NCI-H2081 (cell line): ENCODE data around the gene IL36B.

Source experiments
- DNase-seq, 2 experiments: peaks; one replicate each; lab custom pipeline; 2025; lab: John Stamatoyannopoulos, UW

Gene IL36B

DNA sequence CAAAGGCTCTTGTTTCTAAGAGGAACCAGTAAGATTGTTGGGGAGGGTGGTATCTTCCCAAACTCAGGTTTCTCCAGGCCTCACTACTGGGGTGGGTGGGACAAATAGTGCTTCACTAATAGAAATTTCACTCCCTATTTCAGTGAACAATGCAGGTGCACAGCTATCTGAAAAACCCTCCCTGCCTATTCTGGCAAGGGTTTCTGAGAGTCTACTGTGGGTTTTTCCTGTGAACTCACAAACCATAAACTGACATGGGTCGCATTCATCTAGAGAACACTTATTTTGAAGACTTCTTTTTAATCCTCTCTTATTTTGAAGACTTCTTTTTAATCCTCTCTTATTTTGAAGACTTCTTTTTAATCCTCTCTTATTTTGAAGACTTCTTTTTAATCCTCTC is 43.0 kb downstream of the IL36B start:
- no peak for DNase-seq

DNA sequence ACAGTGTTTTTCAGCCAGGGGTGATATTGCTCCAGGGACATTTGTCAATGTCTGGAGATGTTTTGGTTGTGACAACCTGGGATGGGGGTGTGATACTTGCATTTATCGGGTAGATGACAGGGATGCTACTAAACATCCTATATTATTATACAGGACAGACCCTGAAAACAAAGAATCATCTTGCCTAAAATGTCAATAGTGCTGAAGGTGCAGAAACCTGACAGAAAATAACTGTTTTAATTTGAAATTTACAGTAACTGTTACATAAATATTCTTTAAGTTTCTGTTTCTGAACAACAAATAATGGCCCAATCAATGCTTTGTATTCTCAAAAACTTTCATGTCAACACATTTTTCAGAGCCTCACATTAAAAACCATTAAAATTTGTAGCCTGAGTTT is 45.4 kb downstream of the IL36B start:
- DNase-seq = no peak

DNA sequence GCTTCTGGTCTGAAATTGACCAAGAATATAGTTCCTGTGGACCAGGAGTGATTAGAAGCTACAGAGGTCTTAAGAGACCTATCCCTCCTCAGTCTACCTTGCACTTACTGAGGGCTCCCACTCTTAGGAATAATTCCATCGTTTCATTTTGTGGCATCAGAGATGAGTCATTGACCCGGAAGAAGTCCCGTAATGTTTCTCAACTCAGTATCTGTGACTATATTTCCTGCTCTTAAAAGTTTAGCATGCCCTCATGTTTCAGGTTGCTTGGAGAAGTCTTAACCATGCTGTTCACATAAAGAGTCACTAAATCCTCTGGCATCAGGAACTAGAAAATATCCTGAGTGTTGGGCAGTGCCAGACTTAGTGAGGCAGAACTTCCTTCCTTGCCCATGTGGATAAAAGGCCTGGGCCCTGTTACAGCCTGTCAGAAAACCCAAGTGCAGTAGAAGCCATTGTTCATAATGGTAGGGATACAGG is 47.6 kb downstream of the IL36B start, which contains the start of gene IL36A:
Gene IL36A, plus strand, starts transcription at position 430 of the 480 bp plus-strand sequence. CDS start 413 bp downstream, outside the sequence.
- no peak for DNase-seq

DNA sequence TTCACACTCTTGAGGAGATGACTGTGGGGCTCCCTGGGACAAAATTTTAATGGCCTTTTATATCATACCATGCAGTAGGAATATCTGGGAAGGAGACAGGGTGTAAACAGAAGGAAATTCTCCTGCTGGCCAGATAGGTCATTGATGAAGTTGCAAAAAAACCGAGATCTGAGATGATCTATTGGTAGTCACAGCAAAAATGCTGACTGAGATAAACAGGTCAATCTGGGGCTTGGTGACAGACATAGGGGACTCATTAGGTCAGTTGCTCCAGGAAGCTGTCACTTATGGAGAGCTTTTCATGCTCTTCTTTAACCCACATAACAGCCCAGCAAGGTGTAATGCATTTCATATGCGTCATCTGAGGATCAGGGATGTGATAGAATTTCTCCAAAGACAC is 50.0 kb downstream of the IL36B start:
- DNase-seq = no peak

DNA sequence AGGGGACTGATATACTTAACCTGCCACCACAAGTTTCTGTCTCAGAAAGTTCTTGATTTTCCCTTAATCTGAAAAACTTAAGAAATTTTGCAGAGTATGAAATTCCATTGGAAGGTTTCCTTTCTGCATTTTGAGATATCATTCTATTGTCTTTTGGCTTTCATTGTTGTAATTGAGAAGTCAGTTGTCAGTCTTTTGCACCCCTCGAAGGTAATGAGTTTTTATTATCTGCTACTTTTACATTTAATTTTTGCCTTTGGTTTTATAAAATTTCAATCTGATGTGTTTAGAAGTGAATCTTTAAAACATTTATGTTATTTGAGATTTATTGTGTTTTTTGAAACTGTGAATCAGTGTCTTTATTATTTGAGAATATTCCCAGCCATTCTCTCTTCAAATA is 52.2 kb downstream of the IL36B start:
- no peak for DNase-seq

DNA sequence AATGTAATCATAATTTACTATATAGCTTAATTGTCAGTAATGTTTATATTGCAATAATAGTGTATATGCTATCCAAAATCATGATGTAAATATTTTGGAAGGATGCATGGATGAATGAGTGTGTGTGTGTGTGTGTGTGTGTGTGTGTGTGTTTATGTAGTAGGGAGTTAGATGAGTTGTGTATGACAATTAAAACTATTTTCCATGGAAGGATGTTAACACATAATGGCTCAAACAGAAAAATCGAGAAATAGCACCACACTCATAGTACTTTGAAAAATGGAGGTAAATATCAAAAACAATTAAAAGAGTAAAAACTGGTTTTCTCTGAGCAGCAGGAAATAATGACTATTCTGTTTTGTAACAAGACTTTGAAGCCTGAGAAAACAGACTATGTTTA is 55.5 kb downstream of the IL36B start:
- no peak for DNase-seq

DNA sequence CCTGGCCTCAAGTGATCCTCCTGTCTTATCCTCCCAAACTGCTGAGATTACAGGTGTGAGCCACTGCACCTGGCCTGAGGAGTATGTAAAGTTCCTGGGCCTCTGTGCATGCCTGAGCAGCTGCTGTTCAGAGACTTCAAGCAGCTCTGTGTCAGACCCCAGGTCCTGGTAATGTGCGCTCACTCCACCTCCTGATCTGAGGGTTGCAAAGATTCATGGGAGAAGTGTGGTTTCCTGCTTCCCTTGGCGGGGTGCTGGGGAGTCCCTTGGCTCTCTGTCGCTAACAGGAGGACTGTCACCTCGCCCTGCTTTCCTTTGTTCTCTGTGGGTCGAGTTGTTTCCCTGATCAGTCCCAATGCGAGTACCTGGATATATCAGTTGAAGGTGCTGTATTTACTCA is 56.0 kb downstream of the IL36B start:
- DNase-seq = no peak

DNA sequence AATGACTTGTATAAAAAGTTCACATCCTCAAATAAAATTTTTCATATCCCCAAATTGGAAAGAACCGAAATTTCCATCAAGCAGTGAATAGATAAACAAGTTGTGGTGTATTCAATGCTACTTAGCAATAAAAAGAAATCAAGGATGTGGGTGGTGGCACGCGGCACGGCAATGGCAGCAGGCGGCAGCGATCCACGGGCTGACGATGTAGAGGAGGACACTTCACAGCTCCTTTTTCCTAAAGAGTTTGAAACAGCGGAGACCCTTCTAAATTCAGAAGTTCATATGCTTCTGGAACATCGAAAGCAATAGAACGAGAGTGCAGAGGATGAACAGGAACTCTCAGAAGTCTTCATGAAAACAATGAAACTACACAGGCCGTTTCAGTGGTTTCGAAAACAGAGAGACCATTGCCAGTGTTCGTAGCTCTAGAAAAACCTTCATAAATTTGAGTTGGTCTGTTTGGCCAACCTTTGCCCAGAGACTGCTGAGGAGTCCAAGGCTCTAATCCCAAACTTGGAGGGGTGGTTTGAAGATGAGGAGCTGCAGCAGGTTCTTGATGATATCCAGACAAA is 57.2 kb downstream of the IL36B start:
- DNase-seq = no peak

DNA sequence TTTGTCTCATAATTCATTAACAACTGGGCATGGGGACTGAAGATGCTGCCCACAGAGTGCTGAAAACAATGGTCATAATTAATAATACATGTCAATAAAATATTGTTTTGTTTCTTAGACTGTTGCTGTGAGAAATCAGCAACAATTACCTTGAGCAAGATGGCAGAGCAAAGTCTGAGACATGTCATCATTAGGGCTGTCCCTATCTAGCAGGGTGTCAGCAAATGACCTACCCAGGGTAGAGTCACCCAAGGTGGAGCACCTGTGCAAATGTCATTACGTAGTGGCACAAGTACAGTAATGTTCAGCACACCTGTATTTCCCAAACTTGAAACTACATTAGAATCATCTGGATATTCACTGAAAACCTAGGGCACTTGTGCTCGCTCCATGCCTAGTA is 58.0 kb downstream of the IL36B start:
- DNase-seq = no peak

DNA sequence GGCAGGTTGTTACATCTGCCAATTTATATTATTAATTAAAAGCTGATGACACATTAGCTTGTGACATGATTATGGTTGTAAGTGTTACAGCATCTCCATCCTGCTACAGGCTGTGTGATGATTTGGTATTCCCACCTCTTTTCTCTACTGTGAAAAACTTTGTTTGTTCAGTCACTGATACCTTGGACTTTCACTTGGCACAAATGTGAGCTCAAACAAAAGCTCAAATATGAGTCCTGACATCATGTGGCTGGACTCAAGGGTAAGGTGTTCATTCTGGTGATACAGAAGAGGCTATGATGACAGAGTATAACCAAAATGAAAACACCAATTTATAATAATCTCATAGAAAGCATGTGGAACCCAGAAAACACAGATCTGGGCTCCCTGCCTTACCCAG is 58.8 kb downstream of the IL36B start:
- DNase-seq = no peak

DNA sequence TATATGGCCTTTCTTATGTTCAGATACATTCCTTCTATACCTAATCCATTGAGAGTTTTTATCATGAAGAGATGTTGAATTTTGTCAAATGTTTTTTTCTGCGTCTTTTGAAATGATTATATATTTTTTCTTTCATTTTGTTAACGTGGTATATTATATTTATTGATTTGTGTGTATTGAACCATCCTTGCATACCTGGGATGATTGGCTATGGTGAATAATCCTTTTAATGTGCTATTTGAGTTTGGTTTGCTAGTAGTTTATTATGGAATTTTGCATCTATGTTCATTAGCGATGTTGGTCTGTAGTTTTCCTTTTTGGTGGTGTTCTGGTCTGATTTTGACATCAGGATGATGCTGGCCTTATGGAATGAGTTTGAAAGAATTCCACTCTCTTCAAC is 63.1 kb downstream of the IL36B start:
- DNase-seq = no peak

DNA sequence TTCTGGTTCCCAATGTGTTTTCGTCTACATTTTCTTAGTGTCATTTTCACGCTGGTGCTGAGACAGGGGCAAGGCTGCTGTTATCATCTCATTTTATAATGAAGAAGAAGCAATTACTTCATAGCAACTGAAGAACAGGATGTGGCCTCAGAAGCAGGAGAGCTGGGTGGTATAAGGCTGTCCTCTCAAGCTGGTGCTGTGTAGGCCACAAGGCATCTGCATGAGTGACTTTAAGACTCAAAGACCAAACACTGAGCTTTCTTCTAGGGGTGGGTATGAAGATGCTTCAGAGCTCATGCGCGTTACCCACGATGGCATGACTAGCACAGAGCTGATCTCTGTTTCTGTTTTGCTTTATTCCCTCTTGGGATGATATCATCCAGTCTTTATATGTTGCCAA is 67.6 kb downstream of the IL36B start:
- DNase-seq = no peak

DNA sequence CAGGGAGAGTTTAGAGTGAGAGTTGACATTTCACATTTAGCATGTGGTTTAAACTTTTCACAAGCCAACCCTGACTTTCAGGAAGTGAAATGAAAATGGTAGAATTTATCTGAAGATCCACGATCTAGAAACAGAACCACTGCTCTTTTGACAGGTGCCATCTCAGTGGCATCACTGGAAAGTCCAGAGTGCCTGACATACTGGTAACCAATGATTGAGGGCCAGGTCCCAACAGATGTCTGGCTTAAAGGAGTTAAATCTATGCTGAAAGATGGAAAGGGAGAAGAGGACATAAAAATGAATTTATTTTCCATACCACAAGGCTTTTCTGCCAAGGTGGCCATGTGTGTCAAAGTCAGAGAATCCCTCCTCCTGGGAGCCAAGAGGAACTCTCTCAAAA is 72.1 kb downstream of the IL36B start:
- no peak for DNase-seq

DNA sequence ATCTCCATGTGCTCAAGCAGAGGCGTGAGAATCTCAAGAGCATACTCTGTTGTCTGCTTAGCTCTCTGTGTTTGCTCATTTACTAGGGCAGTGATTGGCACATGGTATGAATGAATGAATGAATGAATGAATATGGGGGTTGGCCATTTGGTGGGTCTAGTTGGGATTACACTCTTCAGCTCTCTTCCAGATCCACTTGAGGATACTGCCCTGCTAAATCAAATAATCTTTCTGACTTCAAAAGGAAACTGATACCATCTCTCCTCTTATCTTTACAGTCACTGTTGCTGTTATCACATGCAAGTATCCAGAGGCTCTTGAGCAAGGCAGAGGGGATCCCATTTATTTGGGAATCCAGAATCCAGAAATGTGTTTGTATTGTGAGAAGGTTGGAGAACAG is 72.9 kb downstream of the IL36B start:
- DNase-seq = no peak

DNA sequence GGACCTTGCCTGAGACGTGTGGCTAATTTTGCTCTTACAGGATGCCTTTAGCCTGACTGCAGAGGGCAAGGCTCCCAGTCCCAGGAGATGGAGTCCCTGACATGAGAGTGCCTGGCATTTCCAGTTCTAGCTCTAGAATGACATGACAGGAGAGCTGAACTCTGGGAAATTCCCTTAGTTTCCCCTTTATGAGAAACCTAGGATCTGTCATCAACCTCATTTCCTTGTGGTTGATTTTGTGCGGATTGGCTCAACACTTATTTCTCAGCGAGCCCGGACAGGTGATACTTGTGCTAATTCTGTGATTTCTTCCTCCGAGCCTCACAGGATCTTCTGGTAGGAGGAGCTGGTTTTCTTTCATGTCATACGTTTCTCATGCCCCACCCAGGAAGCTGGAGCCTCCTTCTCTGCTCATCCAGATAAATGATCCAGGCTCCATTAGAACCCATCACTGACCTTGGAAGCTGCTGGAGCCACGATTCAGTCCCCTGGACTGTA is 75.1 kb downstream of the IL36B start, which contains the start of gene IL36G:
Gene IL36G, plus strand, starts transcription at position 448 of the 498 bp plus-strand sequence. CDS start 633 bp downstream, outside the sequence.
- DNase-seq = no peak
